SHP77 (cell line): ENCODE measurements around the gene MAGI1.
A peak's percentile ranks its signal among the peaks of the same experiment; 100 is the strongest.

ENCODE experiments used
- DNase-seq, 2 experiments: peaks; one replicate each; lab custom pipeline; 2025; lab: John Stamatoyannopoulos, UW

MAGI1 gene

DNA sequence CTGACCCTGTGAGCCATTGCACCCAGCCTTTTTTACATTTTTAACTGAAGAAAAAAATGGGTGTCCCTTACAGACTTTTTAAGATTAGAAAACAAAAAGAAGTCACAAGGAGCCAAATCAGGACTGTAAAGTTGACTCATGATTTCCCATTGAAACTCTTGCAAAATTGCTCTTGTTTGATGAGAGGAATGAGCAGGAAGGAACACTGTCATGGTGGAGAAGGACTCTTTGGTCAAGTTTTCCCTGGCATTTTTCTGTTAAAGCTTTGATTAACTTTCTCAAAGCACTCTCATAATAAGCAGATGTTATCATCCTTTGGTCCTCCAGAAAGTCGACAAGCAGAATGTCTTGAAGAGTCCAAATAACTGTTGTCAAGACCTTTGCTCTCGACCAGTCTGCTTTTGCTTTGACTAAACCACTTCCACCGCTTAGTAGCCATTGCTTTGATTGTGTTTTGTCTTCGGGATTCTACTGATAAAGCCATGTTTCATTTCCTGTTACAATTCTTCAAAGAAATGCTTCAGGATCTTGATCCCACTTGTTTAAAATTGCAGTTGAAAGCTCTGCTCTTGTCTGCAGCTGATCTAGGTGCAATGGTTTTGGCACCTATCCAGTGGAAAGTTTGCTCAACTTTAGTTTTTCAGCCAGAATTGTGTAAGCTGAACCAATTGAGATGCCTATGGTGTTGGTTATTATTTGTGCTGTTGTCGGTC, 369.4 kb downstream of the MAGI1 start:
- DNase-seq = no peak

DNA sequence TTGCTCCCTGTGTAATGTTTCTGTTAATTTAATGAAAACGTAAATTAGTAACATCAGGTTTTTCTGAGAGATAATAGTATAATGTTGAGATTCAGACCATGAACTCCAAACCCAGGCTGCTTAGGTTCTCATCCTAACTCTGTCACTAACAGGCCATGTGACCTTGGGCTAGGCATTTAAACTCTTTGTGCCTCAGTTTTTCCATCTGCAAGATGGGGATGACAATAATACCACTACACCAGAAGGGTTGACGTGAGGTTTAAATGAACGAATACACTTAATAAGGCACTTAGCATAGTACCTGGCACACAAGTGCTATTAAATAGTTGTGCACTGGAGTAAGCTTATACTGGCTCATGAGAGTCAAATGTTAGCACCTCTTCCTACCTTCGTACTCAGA, 370.8 kb downstream of the MAGI1 start:
- no peak for DNase-seq

DNA sequence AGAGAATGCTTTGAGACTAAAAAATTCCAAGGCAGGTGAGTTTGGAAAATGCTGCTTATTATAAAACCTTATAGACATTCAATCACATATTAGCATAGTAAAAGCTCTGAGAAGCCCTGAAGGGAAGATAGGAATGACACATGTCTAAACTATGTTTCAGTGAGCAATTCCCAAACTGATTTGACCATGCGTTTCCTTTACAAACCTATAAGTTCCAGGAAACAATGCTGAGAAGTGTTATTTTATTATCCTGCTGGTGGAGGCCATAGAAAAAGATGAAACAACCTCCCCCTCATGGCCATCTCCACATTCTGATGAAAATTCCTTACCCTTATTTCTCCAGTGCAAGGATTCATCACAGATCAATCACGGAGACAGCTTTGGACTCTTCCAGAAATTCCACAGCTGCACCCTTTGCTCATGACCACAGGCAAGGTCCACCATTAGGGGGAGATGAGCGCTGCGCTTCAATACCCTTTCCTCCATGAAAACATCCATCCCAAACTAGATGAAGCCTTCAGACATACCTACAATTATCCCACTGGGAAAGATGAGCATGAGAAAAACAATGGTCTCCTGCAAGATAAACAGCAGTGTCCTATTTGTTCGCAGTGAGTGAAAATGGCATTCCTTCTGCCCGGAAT, 372.1 kb downstream of the MAGI1 start:
- no peak for DNase-seq

DNA sequence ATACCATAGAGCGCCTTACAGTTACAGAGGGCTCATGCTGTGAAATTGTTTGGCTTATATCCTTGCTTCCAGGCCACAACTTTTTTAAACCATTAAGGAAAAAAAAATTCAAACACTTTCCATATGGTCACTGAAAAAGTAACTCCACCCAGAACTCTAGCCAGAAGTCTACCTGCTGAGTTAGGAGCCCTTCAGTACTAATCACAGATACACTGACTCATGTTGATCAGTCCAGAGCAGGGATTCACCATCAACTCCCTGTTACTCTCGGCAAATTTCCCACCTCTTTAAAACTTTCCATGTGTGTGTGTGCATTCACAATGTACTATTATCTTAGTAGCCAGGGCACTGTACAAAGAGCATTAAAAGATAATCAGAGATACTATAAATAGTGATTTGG, 372.8 kb downstream of the MAGI1 start:
- no peak for DNase-seq

DNA sequence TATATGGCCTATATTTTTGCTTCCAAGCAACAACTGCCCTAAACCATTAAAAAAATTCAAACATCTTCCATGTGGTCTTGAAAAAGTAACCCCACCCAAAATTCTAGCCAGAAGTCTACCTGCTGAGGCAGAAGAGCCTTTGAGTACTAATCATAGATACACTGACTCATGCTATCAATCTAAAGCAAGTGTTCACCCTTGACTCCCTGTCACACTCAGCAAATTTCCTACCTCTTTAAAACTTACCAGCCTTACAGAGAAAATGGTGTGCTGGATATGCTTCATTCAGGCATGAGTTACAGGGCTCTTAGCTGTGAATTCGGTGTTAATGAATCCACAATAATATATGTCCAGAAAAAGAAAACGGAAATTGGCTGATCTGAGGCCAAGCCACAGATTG, 373.8 kb downstream of the MAGI1 start:
- DNase-seq = no peak

DNA sequence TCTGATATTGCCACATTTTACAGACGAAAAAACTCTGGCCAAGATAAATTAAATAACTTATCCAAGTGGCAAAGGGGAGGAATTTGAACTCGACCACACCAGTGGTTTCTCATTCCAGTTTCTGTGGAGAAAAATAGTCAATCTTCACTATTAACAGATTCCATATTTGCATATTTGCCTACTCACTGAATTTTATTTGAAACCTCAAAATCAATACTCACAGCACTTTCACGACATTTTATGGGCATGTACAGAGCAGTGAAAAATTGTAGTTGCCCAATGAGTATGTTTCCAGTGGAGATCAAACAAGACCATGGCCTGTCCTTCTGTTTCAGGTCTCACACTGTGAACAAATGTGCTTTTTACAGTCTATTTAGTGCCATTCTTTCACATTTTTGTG, 374.3 kb downstream of the MAGI1 start:
- DNase-seq = no peak

DNA sequence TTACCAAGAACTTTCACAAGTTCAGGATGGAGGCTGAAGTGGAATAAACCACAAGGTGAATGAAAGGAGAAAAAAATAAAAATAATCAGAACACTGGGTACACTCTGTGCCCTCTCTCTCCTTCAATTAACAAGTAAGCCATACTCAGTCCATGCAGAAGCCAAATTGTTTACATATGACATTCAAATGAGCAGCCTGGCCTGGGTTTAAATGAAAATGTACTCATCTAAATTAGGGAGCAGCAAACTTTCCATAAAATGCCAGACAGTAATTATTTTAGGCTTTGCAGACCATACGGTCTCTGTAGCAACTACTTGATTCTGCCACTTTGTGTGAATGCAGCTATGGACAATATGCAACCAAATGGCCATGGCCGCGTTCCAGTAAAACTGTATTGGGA, 376.6 kb downstream of the MAGI1 start:
- DNase-seq = no peak

DNA sequence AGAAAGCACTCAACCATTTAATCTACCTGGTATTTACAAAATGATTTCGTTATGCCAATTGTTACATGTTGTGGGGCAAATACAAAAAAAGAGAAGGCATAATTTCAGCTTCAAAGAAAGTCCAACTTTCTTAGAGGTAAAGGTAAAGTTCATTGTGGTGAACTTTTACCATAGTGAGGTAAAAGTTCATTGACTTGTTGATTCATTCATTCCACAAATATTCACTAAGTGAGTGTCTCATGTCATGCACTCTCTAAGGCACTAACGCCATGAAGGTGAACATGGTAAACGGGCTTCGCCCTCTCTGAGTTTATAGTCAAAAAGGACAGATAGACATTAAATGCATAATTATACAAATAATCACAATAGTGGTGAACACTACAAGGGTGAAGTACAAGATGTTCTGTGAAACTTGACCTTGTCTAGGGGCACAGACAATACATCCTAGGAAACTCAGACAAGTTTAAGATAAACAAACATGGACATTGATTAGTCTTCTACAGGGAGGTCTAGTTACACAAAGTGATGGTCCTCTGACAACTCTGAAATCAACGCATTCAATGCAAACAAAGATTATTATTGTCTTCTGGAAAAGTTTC, 378.6 kb downstream of the MAGI1 start:
- no peak for DNase-seq

DNA sequence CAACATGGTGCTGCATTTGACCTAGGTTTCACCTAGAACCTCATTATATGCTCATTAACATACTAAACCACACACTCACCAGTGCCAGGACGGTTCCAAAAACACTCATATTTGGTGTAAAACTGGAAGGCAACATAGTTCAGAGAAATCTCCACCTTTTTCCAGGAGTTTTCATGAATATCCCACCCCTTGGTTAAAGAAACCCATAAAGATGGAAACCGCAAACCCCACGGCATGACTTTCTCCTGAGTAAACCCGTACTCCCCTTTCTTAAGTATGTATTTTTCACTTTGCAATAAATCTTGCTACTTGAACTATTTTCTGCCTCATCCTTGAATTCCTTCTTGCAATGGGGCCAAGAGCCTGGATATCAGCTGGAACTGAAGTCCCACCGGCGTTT, 379.3 kb downstream of the MAGI1 start:
- DNase-seq = no peak

DNA sequence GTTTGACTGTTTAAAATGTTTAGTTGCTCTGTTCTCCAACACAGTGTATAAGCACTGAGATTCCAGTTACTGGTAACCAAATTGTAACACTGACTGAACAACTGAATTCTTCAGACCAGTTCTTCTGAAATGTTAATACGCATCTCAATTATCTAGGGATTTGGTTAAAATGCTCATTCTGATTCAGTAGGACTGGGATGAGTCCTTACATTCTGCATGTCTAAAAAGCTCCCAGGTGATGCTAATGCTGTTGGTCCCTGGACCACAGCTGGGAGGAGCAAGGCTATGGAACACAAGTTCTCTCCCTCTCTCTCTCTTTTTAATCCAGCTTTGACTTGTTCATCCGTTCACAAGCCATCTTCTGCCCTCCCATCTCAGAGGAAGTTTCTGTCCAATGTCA, 380.3 kb downstream of the MAGI1 start:
- no peak for DNase-seq

DNA sequence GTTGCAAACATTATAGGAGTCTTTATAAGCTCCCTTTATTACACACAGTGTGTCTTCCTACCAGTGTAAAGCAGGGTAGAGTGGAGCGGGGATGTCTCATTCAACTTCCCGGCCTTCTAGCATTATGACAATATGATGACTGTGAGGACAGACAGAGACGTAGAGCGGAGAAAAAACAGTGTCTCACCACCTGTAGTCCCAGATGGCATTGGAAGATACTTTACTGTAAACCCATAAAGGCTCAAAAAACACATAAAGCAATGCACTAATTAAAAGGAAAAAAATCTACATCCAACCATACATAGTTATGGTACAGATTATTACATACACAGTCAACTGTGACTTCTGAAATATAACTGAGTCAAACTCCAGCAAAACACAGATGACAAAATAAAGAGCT, 383.7 kb downstream of the MAGI1 start:
- DNase-seq = no peak

DNA sequence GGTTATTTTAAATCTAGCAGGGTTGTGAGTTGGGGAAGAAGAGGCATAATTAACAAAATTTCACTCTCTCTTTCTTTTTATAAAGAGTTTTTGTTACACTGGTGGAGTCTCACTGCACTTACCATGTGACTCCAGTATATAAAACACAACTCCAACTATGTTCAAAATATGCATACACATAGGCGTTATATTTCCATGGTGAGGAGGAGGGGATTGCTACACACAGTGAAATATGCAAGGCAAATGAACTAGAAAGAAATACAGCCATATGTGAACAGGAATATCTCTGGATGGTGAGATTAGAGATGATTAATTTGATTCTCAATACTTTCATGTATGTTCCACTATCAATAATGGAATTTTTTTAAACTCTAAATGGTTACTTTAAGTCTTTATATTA, 385.0 kb downstream of the MAGI1 start:
- DNase-seq = no peak

DNA sequence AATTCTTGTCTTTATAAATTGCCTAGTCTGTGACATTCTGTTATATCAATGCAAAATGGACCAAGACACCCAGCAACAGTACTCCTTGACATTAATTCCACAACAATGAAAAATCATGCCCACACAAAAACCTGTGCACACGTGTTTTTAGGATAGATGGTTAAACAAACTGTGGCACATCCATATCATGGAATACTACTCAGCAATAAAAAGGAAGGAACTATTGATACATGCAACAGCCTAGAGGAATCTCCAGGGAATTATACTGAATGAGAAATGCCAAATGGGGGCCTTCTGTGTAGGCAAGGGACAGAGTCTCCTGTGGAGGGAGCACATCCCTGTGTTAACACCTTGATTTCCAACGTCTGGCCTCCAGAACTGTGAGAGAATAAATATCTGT, 388.5 kb downstream of the MAGI1 start:
- DNase-seq = no peak

DNA sequence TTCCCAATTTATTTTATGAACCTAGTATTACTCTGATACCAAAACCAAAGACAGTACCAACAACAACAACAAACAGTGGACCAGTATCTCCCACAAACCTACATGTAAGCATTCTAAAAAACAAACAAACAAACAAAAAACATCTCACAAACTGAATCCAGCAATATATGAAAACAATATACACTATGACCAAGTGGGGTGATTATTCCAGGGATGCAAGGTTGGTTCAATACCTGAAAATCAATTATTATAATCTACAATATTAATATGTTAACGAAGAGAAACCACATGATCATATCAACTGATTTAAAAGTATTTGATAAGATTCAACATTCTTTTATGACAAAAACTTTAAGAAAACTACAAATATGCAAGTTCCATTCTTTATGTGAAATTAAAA, 391.3 kb downstream of the MAGI1 start:
- DNase-seq = no peak

DNA sequence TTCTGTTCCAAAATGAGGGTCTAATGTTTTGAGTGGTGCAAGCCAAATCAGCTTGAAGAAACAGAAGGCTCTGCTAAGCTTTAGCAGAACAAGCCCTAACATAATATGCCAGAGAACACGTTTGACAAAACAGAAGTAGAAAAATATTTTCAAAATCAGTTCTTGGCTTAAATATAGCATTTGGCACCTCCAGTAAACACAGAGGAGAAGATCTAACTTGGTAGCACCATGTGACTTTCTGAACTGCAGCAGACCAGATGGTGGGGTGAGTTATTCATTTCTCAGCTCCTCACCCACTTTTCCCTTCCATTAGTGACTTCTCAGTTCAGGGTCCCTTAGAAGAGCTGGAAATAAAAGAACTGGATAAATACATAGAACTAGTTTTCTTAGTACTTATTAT, 395.8 kb downstream of the MAGI1 start:
- DNase-seq = no peak

DNA sequence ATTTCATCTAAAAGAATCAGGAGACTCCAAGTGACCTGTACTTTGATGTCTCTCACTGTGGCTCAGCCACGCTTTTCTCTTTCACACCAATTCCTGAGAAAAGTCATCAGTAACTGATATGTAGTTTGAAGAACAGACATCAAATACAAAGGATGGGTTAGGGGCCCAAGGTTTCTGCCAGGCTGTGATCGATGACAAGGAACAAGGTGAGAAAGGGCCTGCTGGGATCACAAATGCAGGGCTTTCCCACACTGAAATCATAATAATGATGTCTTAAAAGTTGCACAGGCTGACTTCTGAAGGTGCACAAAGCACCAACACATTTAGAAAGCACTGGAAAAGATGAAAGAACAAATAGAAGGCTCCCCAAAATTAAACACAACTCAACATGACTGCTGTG, 396.9 kb downstream of the MAGI1 start:
- DNase-seq = no peak

DNA sequence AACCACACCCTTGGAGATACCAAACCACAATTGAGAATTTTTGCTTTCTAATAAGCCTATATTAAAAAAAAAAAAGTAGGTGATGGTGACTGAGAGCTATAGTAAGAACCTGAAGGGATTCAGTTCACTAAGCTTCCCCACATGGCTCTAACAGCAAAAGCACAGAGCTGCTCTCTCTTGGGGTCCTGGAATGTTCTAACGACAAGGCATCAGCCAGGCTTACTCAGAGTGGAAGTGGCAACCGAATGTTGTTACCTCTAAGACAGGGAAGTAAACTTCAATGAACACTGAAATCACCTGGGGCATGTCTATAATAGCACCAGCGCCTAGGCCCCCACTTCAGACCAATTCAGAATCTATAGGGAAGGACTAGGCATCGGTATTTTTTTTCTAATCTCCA, 397.7 kb downstream of the MAGI1 start:
- DNase-seq = no peak

DNA sequence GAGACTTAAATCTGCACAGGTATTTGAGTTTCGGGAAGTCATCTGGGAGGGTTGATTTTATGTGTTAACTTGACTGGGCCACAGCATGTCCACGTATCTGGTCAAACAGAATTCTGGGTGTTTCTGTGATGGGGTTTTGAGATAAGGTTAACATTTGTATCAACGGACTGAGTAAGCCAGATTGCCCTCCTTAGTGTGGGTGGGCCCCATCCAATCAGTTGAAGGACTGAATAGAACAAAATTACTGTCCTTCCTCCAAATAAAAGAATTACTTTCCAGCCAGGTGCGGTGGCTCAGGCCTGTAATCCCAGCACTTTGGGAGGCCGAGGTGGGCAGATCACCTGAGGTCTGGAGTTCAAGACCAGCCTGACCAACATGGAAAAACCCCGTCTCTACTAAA, 399.3 kb downstream of the MAGI1 start:
- no peak for DNase-seq

DNA sequence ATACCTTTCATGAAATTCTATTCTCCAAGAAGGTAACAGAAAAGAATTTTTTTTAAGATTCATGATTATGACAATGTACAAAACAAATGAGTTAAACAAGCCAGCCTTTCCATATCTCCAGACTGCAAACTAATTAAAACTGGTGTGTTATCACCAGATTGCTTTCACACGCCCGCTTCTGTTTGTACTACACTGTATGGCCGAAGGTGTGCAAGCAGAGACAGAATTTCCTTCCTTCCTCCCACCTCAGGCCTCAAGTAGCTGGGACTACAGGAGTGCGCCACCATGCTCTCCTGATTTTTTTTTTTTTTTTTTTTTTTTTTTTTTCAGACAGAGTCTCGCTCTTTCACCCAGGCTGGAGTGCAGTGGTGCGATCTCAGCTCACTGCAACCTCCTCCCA, 400.4 kb downstream of the MAGI1 start:
- DNase-seq = no peak

DNA sequence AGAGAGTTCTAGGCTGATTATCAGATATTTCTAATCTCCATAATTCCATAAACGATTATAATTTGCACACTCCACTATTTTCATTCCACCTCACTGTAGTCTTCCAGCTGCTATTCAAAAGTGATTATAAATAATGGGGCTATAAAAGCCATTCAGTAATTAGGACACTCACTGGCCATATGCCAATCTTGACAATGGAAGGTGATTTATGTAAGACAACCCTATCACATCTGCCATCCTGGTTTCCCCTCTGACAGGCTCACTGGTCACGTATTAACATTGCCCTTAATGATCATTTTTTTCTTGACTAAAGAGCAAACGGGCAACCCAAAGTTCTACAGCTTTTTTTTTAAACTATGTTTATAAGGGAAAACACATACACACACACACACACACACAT, 402.4 kb downstream of the MAGI1 start:
- DNase-seq = peak; percentile 30 to 51

DNA sequence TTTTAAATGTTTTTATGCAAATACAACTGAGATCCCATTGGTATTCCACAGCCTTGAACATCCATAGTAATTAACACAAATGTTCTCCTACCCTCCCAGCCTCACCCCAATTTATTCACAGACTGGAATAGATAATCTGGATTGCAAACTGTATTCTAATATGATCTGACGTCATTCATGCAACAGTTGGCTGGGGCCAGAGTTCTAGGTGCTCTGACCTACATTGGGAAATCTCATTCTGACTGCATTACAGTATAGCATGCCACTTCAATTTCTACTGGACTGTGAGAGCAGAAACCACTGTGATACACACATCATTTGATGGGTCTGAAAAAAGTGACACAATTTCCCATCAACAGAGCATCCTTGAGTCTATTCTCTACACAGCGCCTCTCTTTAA, 403.1 kb downstream of the MAGI1 start:
- peak in 1 of 2 experiments; percentile 12 for DNase-seq

DNA sequence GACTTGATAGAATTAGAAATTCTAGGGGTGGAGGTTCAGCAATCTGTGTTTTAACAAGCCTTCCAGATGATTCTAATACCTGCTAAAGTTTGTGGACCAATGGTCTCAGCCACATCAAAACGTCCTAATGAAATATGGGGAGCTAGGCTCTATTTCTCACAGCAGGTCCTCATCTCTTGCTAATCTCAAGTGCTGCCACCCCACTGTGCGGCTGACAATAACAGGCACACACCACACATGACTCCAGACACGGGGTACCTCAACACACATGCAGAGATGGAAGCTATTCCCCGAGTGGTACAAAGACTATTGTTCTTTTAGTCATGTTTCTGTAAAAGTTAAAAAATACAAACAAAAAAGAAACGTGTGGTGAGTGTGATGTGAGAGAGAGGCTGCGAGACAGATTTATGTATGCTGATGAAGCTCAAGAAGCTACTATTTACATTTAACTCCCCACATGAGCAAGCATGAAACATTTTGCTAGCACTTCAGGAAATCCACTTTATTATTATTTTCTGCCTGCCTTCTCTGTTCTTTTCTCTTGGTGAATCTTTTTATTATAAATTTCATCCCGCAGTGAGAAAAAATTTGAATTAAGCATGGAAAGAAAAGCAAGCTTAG, 405.6 kb downstream of the MAGI1 start:
- no peak for DNase-seq

DNA sequence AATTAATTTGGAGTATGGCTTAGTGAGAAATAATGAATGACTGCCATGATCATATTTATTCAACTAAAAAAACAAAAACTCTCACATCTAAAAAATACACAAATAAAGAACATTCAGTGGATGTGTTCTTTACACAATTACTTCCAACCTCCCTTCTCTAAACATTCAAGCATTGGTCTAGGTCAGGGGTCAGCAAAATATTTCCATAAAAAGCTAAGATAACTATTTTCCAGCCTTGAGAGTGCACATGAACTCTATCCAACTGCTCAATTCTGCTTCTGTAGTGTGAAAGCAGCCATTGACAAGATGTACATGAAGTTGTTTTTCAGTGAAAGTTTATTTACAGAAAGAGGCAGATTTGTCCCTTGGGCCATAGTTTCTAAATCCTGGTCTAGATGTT, 406.3 kb downstream of the MAGI1 start:
- no peak for DNase-seq
